Mononuclear cell (primary cell): ENCODE measurements around the gene IGFBPL1. TPM values are rescaled to one million over a fixed set of nuclear protein-coding genes. Genes with fewer than 3 reads are reported as not detected.
"Not testable (repeated sequence)": the region's sequence is repeated elsewhere in the genome, so short reads cannot be mapped to it uniquely, and the experiment has no call there.

Source experiments
- H3K27me3 ChIP-seq: 2 replicates; pipeline ENCODE4 v1.6.0; 2011; ENCODE audit warnings: low read length, control low read depth; ENCODE audit not compliant: insufficient read depth
- H3K4me1 ChIP-seq: 2 replicates; pipeline ENCODE4 v1.5.1; 2011; ENCODE audit warnings: mild to moderate bottlenecking, low read length, control low read depth; ENCODE audit not compliant: insufficient read depth
- H3K4me3 ChIP-seq: 2 replicates; pipeline ENCODE4 v1.5.1; 2011; ENCODE audit warnings: mild to moderate bottlenecking, low read length, moderate library complexity
- H3K9me3 ChIP-seq: 2 replicates; pipeline ENCODE4 v1.5.1; 2011; ENCODE audit warnings: low read depth, mild to moderate bottlenecking, control low read depth, low read length
- total RNA-seq: library from RNA; depleted of rRNA; stranded (reverse); fragments of >200 nt; gene quantifications from one replicate; pipeline ENCODE4 v1.2.3, GENCODE V29; 2012

The IGFBPL1 gene
- total RNA-seq, 1 donor, result not detected

- Histone ChIP-seq H3K4me1 (no peaks in the 10 kb centered on the region), H3K4me3 (no peak overlapping the region), H3K9me3 (no peaks in the 10 kb centered on the region), H3K27me3 (peaks cover 3% of the 10 kb centered on the region)
Observed at GRCh38 chr9:38417003-38417945, 7.0 kb downstream of the IGFBPL1 start.

DNA sequence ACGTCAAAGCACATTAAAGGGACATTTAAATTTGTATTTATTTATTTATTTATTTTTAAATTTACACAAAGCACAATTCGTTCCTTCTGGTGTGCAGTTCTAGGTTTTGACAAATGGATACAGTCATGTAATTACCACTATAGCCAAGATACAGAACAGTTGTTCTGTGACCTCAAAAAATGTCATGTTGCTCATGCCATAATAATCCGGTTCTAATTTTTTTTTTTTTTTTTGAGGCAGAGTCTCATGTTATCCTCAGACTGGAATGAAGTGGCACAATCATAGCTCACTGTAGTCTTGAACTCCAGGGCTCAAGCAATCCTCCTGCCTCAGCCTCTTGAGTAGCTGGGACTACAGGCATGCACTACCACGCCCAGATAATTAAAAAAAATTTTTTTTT lies 7.8 kb downstream of the IGFBPL1 start:
- Histone ChIP-seq H3K4me3 (no peak overlapping the region), H3K9me3 (no peaks in the 10 kb centered on the region), H3K27me3 (no peaks in the 10 kb centered on the region), H3K4me1 (no peaks in the 10 kb centered on the region)

- Histone ChIP-seq H3K9me3 (no peaks in the 10 kb centered on the region), H3K4me3 (no peak overlapping the region), H3K27me3 (no peaks in the 10 kb centered on the region), H3K4me1 (no peaks in the 10 kb centered on the region)
Observed at GRCh38 chr9:38415856-38416255, 8.4 kb downstream of the IGFBPL1 start.

- Histone ChIP-seq H3K27me3 (no peaks in the 10 kb centered on the region), H3K9me3 (no peaks in the 10 kb centered on the region), H3K4me1 (no peaks in the 10 kb centered on the region), H3K4me3 (no peak overlapping the region)
Observed at GRCh38 chr9:38414040-38414723, 10.1 kb downstream of the IGFBPL1 start.

DNA sequence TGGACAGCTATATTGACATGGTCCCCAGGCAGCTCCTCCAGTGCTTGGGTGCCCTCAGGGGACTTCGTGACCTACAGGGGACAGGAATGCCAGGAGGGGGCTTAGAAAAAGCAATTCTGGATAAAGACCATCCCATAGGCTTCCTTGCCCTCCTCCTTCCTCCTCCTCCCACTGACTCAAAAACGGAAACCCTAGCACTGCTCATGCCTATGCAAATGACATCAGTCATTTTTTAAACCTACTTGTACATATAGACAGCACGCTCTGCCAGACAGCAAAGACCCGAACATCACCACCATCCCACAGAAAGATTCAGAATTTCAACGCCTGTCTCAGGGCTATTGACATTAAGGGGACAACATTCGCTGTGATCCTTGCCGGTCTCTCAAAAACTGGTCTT lies 11.0 kb downstream of the IGFBPL1 start:
- Histone ChIP-seq H3K27me3 (no peaks in the 10 kb centered on the region), H3K9me3 (no peaks in the 10 kb centered on the region), H3K4me3 (no peak overlapping the region), H3K4me1 (no peaks in the 10 kb centered on the region)

DNA sequence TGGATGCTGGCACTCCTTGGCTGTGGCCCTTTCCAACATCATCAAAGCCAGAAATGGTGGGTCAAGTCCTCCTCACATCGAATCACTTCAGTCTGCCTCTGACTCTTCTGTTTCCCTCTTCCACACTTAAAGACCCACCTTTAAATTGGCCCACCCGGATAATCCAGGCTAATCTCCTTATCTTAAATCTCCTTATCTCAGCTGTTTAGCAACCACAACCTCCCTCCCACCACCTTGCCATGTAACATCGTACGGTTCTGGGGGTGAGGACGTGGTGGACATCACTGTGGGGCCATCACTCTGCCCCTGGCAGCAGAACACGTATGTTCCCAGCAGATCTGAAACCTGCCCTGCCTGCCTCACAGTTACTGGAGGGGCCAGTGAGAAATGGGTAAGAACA lies 11.5 kb downstream of the IGFBPL1 start:
- no peaks in the 10 kb centered on the region for H3K9me3 ChIP-seq
- H3K27me3 ChIP-seq, result no peaks in the 10 kb centered on the region
- H3K4me1 ChIP-seq, result no peaks in the 10 kb centered on the region
- H3K4me3 ChIP-seq, result no peak overlapping the region

- Histone ChIP-seq H3K4me3 (no peak overlapping the region), H3K27me3 (no peaks in the 10 kb centered on the region), H3K9me3 (no peaks in the 10 kb centered on the region), H3K4me1 (no peaks in the 10 kb centered on the region)
Observed at GRCh38 chr9:38408719-38409118, 15.5 kb downstream of the IGFBPL1 start.

DNA sequence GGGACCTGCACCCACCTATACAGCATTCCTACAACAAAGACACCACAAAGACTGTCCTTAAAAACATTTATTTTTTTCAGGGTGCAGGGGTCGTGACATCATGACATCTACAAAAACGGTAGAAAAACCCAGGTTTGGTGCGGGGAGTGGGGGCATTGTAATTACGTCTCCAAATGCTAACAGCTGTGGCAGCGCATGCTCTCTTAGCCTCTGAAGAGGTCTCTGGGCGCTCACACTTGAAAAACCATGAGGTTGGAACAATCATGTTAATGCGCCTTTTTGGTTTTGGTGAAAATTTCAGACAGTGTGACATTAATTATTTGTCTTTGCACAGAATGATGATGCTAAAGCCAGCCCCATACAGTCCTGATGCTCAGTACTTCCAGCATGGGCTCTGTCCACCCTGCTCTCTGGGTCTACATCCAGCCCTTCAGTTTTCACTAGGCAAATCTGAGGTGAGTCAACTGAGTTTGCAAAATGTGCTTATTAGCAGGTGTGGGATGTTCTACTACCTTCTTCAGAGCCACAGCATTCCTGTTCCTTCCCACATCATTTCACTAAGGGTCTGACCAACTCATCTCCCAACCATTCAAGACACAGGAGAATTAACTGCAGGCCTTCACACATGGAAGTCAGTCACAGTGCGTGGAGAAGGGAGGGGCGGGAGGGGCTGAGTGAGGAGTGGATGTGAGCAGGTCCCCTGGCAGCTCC lies 17.6 kb downstream of the IGFBPL1 start:
- H3K9me3 ChIP-seq, result no peaks in the 10 kb centered on the region
- no peaks in the 10 kb centered on the region for H3K27me3 ChIP-seq
- H3K4me3 ChIP-seq, result no peak overlapping the region
- no peaks in the 10 kb centered on the region for H3K4me1 ChIP-seq

DNA sequence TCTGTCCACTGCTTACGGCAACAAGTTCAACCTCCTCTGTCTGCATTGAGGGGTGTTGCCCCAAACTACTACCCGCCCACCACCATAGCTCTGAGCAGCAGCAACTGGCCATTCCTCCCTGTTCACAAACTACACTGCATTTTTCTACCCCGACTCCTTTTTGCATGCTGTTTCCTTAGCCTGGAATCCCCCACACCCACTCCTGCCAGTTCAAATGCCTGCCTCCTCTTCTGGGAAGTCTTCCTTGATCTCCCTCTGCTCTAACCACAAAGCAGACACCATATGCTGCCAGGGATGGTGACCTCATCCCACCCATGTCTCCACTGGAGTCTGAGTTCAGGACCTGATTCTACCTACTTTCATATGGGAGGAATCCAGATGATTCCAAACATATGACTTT lies 18.5 kb downstream of the IGFBPL1 start:
- H3K27me3 ChIP-seq, result no peaks in the 10 kb centered on the region
- no peaks in the 10 kb centered on the region for H3K4me1 ChIP-seq
- no peak overlapping the region for H3K4me3 ChIP-seq
- H3K9me3 ChIP-seq, result no peaks in the 10 kb centered on the region

DNA sequence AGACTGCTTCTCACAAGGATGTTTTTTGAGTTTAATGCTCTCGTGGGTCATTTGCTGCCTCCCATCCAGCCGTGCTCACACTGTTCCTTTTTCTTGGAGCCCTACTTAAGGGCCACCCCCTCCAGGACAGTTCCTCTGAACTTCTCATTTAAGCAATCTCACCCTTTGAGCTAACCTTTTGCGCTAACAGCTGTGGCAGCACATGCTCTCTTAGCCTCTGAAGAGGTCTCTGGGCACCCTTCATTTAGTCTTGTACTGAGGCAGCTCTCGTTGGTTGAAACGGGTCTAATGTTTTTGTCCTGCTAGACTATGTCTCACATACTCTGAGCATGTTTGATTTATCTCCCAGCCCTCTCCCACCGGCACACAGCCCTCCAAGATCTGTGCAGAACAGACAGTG lies 19.9 kb downstream of the IGFBPL1 start:
- H3K4me1 ChIP-seq, result no peaks in the 10 kb centered on the region
- no peak overlapping the region for H3K4me3 ChIP-seq
- H3K27me3 ChIP-seq, result no peaks in the 10 kb centered on the region
- no peaks in the 10 kb centered on the region for H3K9me3 ChIP-seq

- Histone ChIP-seq H3K9me3 (no peaks in the 10 kb centered on the region), H3K4me3 (no peak overlapping the region), H3K27me3 (no peaks in the 10 kb centered on the region), H3K4me1 (no peaks in the 10 kb centered on the region)
Observed at GRCh38 chr9:38401994-38402393, 22.3 kb downstream of the IGFBPL1 start.

GRCh38 chr9:38399191-38399590 lies 25.1 kb downstream of the IGFBPL1 start:
- not testable (repeated sequence) for H3K27me3 ChIP-seq, H3K9me3 ChIP-seq, H3K4me1 ChIP-seq, H3K4me3 ChIP-seq

GRCh38 chr9:38396371-38396671 lies 27.9 kb downstream of the IGFBPL1 start:
- Histone ChIP-seq H3K27me3 (no peaks in the 10 kb centered on the region), H3K4me1 (peaks cover 13% of the 10 kb centered on the region), H3K9me3 (no peaks in the 10 kb centered on the region), H3K4me3 (no peak overlapping the region)

- no peaks in the 10 kb centered on the region for H3K9me3 ChIP-seq
- peaks cover 13% of the 10 kb centered on the region for H3K4me1 ChIP-seq
- H3K4me3 ChIP-seq, result no peak overlapping the region
Observed at GRCh38 chr9:38395653-38396370, 28.4 kb downstream of the IGFBPL1 start.

GRCh38 chr9:38394416-38394815 lies 29.8 kb downstream of the IGFBPL1 start:
- Histone ChIP-seq H3K9me3 (no peaks in the 10 kb centered on the region), H3K27me3 (no peaks in the 10 kb centered on the region), H3K4me3 (no peak overlapping the region), H3K4me1 (peaks cover 13% of the 10 kb centered on the region)

More at GRCh38 chr9:38395653-38396370, 28.4 kb downstream of the IGFBPL1 start:
- H3K27me3 ChIP-seq, result no peaks in the 10 kb centered on the region
